Kidney (tissue), 14 donors: ENCODE results near the gene SLAMF9. TPM values are rescaled to one million over a fixed set of nuclear protein-coding genes. Genes with fewer than 3 reads are reported as not detected.

Experiments
- DNase-seq, 5 donors: peaks; one replicate each; pipeline ENCODE4 v3.0.0-alpha.2; 2013 to 2020
- FAIRE-seq: peaks from 2 replicates; lab custom pipeline; 2012; peaks lifted over from hg19 to GRCh38; lab: Jason Lieb, UNC
- H3K27ac ChIP-seq, 2 donors: one replicate each; pipeline ENCODE4 v1.7.0; 2013; ENCODE audit warnings: low read depth in 2 of 2, low read length in 2 of 2, inconsistent platforms in 1 of 2
- H3K27me3 ChIP-seq: one replicate; pipeline ENCODE4 v1.7.1; 2013; ENCODE audit warnings: low read length, inconsistent platforms; ENCODE audit not compliant: control insufficient read depth, insufficient read depth
- H3K36me3 ChIP-seq, 3 donors: one replicate each; pipeline versions ENCODE4 v1.7.0 to v1.7.1; 2013; ENCODE audit warnings: low read length in 3 of 3, control low read depth in 1 of 3, inconsistent platforms in 1 of 3; ENCODE audit not compliant: insufficient read depth in 3 of 3, control insufficient read depth in 2 of 3
- H3K4me1 ChIP-seq, 3 donors: one replicate each; pipeline versions ENCODE4 v1.7.0 to v1.7.1; 2013; ENCODE audit warnings: low read length in 3 of 3, inconsistent platforms in 1 of 3, low read depth in 1 of 3; ENCODE audit not compliant: control insufficient read depth in 2 of 3, insufficient read depth in 2 of 3
- H3K4me3 ChIP-seq, 3 donors: one replicate each; pipeline versions ENCODE4 v1.7.0 to v1.8.1; 2013; ENCODE audit warnings: low read length in 3 of 3, control low read depth in 1 of 3, inconsistent platforms in 1 of 3
- H3K9ac ChIP-seq, 3 donors: one replicate each; pipeline versions ENCODE4 v1.7.0 to v1.7.1; 2013; ENCODE audit warnings: low read length in 3 of 3, control low read depth in 1 of 3, inconsistent platforms in 1 of 3
- H3K9me3 ChIP-seq, 3 donors: one replicate each; pipeline versions ENCODE4 v1.7.0 to v1.7.1; 2013; ENCODE audit warnings: low read length in 3 of 3, control low read depth in 1 of 3, inconsistent platforms in 1 of 3; ENCODE audit not compliant: control insufficient read depth in 2 of 3, insufficient read depth in 1 of 3
- intact Hi-C: fragments of 100-400 bp; cut with DNase I; formaldehyde crosslinking; loops from one replicate; pipeline ENCODE4 v1.11.1; 2022
- polyA plus RNA-seq: library from polyadenylated mRNA; stranded (reverse); fragments of 350-450 nt; fragmentation: Illumina TruSeq; extraction: RNeasy Lipid Tissue Mini Kit (QIAGEN cat#74804); gene quantifications from one replicate; pipeline ENCODE4 v1.2.3, GENCODE V29; 2014; ENCODE audit warnings: low read depth, low replicate concordance; ENCODE audit not compliant: insufficient read depth
- total RNA-seq: library from RNA; stranded (reverse); fragmentation: NEBNext Ultra II Directional; extraction: Animal tissue kit (Norgen Biotek cat#: 25700); gene quantifications from one replicate; pipeline ENCODE4 v1.2.1, GENCODE V29; 2021
- TF ChIP-seq, protein P1 (sequence below): IDR thresholded peaks from 3 replicates; pipeline ENCODE4 v1.5.1; 2012; ENCODE audit warnings: mild to moderate bottlenecking, moderate library complexity, borderline replicate concordance; ENCODE audit not compliant: insufficient read depth; ENCODE audit errors: extremely low read depth
- donor health status: control.
- donor health status: control.
- donor health status: control.
- donor health status: control.
- donor health status: control.
- donor health status: DM: yes; HTN: yes; CAD: no.
- donor health status: Normal renal cell carcinoma (clear cell type).

SLAMF9 gene
- total and polyA plus RNA-seq, 2 donors from 2014 or later, result not detected

DNA sequence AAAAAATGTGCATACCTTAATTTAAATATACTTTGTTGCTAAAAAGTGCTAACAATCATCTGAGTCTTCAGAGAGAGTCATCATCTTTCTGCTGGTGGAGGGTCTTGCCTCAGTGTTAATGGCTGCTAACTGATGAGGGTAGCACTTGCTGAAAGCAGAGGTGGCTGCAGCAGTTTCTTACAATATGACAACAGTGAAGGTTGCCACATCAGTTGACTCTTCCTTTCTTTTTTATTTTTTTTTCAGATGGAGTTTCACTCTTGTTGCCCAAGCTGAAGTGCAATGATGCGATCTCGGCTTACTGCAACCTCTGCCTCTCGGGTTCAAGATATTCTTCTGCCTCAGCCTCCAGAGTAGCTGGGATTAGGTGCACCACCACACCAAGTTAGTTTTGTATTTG is 51.5 kb downstream of the SLAMF9 start:
- no peak overlapping the region for H3K4me3 ChIP-seq
- intact Hi-C loops, result no loop called here
- no peak overlapping the region for H3K9ac ChIP-seq
- no peak for DNase-seq
- H3K27me3 ChIP-seq, result no peaks in the 10 kb centered on the region
- no peaks in the 10 kb centered on the region for H3K9me3 ChIP-seq
- no peak for FAIRE-seq
- TF ChIP-seq, protein P1, sequence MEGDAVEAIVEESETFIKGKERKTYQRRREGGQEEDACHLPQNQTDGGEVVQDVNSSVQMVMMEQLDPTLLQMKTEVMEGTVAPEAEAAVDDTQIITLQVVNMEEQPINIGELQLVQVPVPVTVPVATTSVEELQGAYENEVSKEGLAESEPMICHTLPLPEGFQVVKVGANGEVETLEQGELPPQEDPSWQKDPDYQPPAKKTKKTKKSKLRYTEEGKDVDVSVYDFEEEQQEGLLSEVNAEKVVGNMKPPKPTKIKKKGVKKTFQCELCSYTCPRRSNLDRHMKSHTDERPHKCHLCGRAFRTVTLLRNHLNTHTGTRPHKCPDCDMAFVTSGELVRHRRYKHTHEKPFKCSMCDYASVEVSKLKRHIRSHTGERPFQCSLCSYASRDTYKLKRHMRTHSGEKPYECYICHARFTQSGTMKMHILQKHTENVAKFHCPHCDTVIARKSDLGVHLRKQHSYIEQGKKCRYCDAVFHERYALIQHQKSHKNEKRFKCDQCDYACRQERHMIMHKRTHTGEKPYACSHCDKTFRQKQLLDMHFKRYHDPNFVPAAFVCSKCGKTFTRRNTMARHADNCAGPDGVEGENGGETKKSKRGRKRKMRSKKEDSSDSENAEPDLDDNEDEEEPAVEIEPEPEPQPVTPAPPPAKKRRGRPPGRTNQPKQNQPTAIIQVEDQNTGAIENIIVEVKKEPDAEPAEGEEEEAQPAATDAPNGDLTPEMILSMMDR, result no peak
- no peaks in the 10 kb centered on the region for H3K36me3 ChIP-seq
- peaks cover 0 to 17% (median 5%) of the 10 kb centered on the region in 3 donors for H3K4me1 ChIP-seq
- H3K27ac ChIP-seq, result no peak overlapping the region

Other genes starting within 250 kb of the SLAMF9 start
- gene CRP, start 239.6 kb downstream of the SLAMF9 start, total RNA-seq, result not detected
- gene CRP, start 239.6 kb downstream of the SLAMF9 start, polyA plus RNA-seq, result not detected
- gene DUSP23, start 173.3 kb downstream of the SLAMF9 start, total RNA-seq, result 128 TPM
- gene DUSP23, start 173.3 kb downstream of the SLAMF9 start, polyA plus RNA-seq, result 327 TPM
- 1.4 TPM for gene FCRL6, start 151.9 kb downstream of the SLAMF9 start, total RNA-seq
- gene FCRL6, start 151.9 kb downstream of the SLAMF9 start, polyA plus RNA-seq, result 0.45 TPM
- gene SLAMF8, start 127.4 kb downstream of the SLAMF9 start, total RNA-seq, result 12.0 TPM
- gene SLAMF8, start 127.4 kb downstream of the SLAMF9 start, polyA plus RNA-seq, result 1.8 TPM
- gene VSIG8, start 91.6 kb downstream of the SLAMF9 start, total RNA-seq, result not detected
- gene VSIG8, start 91.6 kb downstream of the SLAMF9 start, polyA plus RNA-seq, result 8.1 TPM
- 1.0 TPM for gene CFAP45, start 54.1 kb downstream of the SLAMF9 start, total RNA-seq
- gene CFAP45, start 54.1 kb downstream of the SLAMF9 start, polyA plus RNA-seq, result 14.2 TPM
- gene TAGLN2, start 28.7 kb downstream of the SLAMF9 start, total RNA-seq, result 358 TPM
- 223 TPM for gene TAGLN2, start 28.7 kb downstream of the SLAMF9 start, polyA plus RNA-seq
- 0.88 TPM for gene IGSF9, start 8.6 kb downstream of the SLAMF9 start, total RNA-seq
- gene IGSF9, start 8.6 kb downstream of the SLAMF9 start, polyA plus RNA-seq, result 1.3 TPM
- 8.5 TPM for gene PIGM, start 77.8 kb upstream of the SLAMF9 start, total RNA-seq
- 3.3 TPM for gene PIGM, start 77.8 kb upstream of the SLAMF9 start, polyA plus RNA-seq
- 4.9 TPM for gene KCNJ10, start 115.9 kb upstream of the SLAMF9 start, total RNA-seq
- gene KCNJ10, start 115.9 kb upstream of the SLAMF9 start, polyA plus RNA-seq, result 57.6 TPM
- not detected for gene KCNJ9, start 127.3 kb upstream of the SLAMF9 start, total RNA-seq
- 0.09 TPM for gene KCNJ9, start 127.3 kb upstream of the SLAMF9 start, polyA plus RNA-seq
- gene IGSF8, start 144.4 kb upstream of the SLAMF9 start, total RNA-seq, result 40.9 TPM
- 47.0 TPM for gene IGSF8, start 144.4 kb upstream of the SLAMF9 start, polyA plus RNA-seq
- 4.1 TPM for gene ATP1A2, start 161.5 kb upstream of the SLAMF9 start, total RNA-seq
- 5.5 TPM for gene ATP1A2, start 161.5 kb upstream of the SLAMF9 start, polyA plus RNA-seq
- gene ATP1A4, start 197.4 kb upstream of the SLAMF9 start, total RNA-seq, result 0.19 TPM
- not detected for gene ATP1A4, start 197.4 kb upstream of the SLAMF9 start, polyA plus RNA-seq
- 0.57 TPM for gene CASQ1, start 236.3 kb upstream of the SLAMF9 start, total RNA-seq
- gene CASQ1, start 236.3 kb upstream of the SLAMF9 start, polyA plus RNA-seq, result not detected